Stimulated activated CD4-positive, alpha-beta T cell treated with anti-CD3 and anti-CD28 coated beads, Interleukin-2, amount 100 ng/mL, for 48 hours (primary cell): ENCODE data around the gene PUM2.
"Not testable (repeated sequence)": the region's sequence is repeated elsewhere in the genome, so short reads cannot be mapped to it uniquely, and the experiment has no call there.

Source experiments
- DNase-seq, 2 donors: peaks; one replicate each; pipeline ENCODE4 v3.0.0-alpha.2; 2020

Gene PUM2

GRCh38 chr2:20288642-20289340 is 61.9 kb downstream of the PUM2 start:
- no peak for DNase-seq

GRCh38 chr2:20282916-20283592 is 67.6 kb downstream of the PUM2 start:
- no peak for DNase-seq

- DNase-seq: no peak
Measured at GRCh38 chr2:20281876-20282275, 68.8 kb downstream of the PUM2 start.

GRCh38 chr2:20273042-20273441 is 77.6 kb downstream of the PUM2 start:
- DNase-seq: no peak

- DNase-seq: not testable (repeated sequence)
Measured at GRCh38 chr2:20268317-20268716, 82.3 kb downstream of the PUM2 start.

GRCh38 chr2:20267529-20267928 is 83.1 kb downstream of the PUM2 start:
- DNase-seq: no peak

- no peak for DNase-seq
Measured at GRCh38 chr2:20264629-20265028, 86.0 kb downstream of the PUM2 start.

GRCh38 chr2:20257411-20257810 is 93.2 kb downstream of the PUM2 start:
- DNase-seq: no peak

- no peak for DNase-seq
Measured at GRCh38 chr2:20254731-20255130, 95.9 kb downstream of the PUM2 start.

- no peak for DNase-seq
Measured at GRCh38 chr2:20250436-20250835, 100.2 kb downstream of the PUM2 start.

- DNase-seq: no peak
Measured at GRCh38 chr2:20249170-20249569, 101.5 kb downstream of the PUM2 start.

GRCh38 chr2:20247084-20247483 is 103.6 kb downstream of the PUM2 start:
- no peak for DNase-seq

GRCh38 chr2:20243637-20244036 is 107.0 kb downstream of the PUM2 start:
- DNase-seq: not testable (repeated sequence)

GRCh38 chr2:20242727-20243377 is 107.8 kb downstream of the PUM2 start:
- DNase-seq: no peak

GRCh38 chr2:20241973-20242726 is 108.5 kb downstream of the PUM2 start:
- peak in 1 of 2 donors; percentile 57 for DNase-seq

- not testable (repeated sequence) for DNase-seq
Measured at GRCh38 chr2:20240291-20240690, 110.4 kb downstream of the PUM2 start.

- no peak for DNase-seq
Measured at GRCh38 chr2:20236496-20236895, 114.1 kb downstream of the PUM2 start.

- DNase-seq: no peak
Measured at GRCh38 chr2:20235655-20236305, 114.9 kb downstream of the PUM2 start.

GRCh38 chr2:20234597-20234996 is 116.0 kb downstream of the PUM2 start:
- not testable (repeated sequence) for DNase-seq

GRCh38 chr2:20232837-20233207 is 117.8 kb downstream of the PUM2 start:
- no peak for DNase-seq

- DNase-seq: no peak
Measured at GRCh38 chr2:20231598-20232026, 119.0 kb downstream of the PUM2 start.

GRCh38 chr2:20231159-20231558 is 119.5 kb downstream of the PUM2 start:
- no peak for DNase-seq

GRCh38 chr2:20230114-20230425 is 120.6 kb downstream of the PUM2 start:
- no peak for DNase-seq
